ENCODE measurements around the gene TNS1.

Gene TNS1

DNA sequence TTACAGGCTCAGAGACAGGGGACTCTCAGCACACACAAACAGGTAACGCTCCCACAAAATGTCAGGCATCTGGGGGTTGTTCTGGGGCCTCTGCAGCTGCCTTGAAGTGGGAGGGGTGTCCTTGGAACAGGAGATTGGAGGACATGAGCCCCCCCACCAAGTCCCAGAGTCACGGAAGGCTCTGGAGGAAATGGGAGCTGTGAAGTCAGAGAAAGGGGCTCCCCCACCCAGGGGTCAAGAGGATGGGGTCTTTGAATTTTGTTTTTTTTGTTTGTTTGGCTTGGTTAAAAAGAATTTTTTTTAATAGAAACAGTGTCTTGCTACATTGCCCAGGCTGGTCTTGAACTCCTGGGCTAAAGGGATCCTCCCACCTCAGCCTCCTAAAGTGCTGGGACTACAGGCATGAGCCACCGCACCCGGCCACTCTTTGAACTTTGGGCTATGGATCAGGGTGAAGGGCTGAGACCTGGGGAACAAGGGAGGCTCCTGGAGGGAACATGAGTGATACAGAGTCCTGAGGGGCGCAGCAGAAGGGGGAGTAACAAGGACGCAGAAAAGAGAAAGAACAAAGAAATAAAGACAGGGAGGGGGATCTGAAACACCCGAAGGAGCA, 46.8 kb downstream of the TNS1 start:
- no peak for DNase-seq

DNA sequence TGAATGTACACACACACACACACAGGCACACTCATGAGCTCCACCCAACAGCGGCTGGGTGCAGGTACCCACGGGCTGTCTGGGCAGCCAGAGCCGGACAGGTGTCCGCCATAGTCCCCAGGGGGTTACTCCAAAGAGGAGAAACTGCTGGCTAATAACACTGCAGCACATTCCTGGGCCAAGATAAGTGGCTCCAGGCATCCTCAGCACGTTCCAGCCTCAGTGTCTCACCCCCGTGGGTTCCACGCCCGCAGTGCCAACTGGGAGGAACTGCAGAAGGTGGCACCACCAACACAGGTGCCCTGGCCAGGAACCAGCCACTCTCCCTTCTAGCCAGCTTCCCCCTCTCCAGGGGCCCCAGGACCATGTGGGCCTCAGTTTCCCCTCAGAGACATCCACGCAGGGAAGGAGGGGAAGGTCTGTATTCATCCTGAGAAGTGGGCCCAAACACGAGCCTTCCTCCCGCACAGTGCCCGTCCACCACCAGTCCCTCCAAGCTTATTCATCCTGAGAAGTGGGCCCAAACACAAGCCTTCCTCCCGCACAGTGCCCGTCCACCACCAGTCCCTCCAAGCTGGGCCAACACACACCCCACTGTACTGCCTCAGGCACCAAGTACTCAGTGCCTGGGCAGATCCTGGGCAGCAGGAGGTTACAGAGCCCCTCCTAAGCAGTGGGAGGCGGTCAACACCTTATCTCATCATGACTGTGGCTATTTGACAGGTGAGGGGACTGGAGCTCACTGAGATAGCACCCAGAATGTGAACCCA, 47.6 kb downstream of the TNS1 start:
- DNase-seq: no peak

DNA sequence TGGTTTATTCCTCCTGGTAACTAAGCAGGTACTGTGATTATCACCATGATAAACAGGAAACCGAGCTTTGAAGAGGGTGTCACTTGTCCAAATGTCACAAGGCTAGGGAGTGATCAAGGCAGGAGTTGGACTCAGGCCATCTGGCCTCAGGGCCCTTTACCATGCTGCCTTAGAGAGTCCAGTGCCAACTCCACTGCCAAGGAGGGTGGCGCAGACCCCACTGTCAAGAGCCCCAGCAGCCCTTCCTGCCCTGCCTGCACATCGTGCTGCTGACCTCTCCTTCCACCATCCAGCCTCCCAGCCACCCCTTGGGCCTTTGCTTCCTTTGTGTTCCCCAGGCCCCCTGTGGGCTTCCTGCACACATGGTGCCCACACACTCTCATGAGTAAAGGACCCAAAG, 48.3 kb downstream of the TNS1 start:
- no peak for DNase-seq

DNA sequence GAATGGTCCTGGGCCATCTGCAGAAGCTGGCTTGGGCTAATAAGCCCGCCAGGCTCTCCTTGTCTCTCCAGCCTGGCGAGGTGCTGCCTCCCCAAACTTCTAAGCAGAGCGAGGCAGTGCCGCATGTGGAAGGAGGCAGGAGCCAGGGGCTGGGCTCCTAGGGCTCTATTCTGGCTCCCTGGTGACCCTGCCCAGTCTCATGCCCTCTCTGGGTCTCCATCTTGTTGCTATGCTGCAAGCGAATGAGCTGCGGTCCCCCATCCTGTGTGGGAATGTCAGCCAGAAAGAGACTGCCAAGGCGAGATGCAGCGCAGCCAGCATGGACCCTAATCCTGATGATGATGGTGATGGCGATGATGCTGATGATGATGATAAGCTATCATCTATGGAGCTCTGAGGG, 48.7 kb downstream of the TNS1 start:
- no peak for DNase-seq

DNA sequence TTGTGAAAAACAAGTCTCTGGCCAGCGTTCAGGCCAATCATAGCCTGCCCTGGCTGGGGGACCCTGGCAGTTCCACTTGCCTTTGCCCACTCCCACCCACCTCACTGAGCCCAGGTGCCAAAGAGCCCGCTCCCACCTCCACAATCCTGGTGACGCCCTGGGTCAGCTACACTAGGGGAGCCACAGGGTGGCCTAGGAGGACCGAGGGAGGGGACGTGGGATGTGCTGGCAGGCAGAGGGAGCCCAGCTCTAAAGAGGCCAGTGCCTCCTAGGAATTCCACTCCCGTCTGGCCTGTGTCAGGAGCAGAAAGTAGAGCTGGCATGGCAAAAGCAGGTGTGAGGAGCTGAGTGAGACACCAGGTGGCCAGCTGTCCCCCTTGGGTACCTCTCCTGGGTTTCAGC, 49.3 kb downstream of the TNS1 start:
- DNase-seq: no peak

DNA sequence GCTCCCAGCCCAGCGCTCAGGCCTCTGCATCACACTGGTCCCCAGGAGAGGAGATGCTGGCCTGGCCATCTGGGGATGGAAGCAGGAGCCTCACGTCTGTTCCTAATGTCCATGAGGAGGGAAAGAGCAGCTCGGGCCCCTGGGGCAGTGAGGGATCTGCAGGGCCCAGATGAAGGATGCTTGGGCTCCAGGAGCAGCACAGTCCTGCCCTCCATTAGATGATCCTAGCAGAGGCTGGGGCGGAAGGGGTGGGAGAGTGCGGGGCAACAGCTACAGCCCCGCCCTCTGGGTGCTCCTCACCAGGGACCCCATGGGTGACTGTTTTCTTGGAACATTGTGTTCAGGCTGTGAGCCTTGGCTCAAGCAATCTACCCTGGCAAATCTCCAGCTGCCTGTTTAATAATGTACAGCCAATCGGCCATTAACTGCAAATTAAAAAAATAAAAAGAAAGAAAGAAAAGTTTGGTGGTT, 49.7 kb downstream of the TNS1 start:
- no peak for DNase-seq

DNA sequence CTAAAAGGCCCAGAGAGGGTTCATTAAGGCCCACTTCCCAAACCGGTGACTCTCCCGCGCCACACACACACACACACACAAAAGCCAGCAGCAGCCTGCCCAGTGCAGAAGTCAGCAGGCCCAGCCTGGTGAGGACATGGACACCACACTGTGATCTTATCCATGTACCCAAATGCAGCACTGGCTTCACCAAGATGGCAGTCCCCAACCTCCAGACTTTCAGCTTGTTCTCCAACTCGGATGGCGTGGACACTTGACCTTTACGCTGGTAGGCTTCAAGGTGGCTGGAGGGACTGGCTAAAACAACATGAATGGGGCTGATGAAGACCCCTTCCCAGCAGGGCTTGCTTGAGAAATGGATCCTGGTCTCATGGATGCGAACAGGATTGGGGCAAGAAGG, 50.4 kb downstream of the TNS1 start:
- DNase-seq: no peak

DNA sequence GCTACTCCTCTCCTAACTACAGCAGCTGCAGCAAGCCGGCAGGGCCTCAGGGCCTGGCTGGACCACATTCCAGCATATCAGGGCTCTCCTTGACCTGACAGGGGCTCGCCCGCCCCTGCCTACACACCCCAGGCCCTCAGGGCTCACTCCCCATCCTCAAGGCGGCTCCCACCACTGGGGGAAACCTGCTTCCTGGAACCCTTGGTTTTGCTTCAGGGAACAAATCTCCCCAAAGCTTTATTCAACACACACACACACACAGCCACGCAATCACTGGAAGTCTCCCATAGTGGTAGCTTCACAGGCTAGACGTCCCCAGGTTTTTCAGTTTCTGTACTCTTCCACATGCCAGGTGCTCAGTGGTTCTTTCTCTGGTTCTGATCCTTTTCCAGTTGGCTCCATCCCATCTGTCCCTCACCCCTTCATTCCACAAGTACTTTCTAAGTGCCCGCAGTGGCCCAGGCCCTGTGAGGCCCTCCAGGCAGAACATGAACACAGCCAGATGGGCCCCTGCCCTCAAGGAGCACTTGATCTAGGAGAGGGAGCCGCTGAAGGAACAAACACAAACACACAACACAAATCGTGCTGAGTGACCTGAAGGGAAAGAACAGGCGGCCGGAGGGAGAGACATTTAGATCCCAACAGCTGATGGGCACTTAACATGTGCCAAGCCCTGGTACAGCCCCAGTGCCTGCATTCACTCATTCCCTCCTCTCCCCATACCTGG, 51.1 kb downstream of the TNS1 start:
- no peak for DNase-seq

DNA sequence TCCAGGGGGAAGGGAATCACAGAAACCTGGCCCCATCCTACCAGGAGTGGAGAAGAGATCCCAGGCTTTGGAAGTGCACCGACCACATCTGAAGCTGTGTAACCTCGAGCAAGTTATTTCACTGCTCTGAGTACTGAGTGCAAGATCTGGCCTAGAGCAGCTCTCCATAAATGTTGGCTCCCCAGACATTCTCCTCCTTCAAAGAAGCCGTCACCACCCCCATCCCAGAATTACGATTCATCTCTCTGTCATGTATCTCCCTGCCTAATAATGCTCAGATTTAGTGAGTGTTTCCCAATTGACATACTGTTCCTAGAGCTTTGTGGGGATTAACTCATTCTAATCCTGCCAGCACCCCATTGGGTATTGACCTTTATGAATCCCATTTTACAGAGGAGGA, 51.7 kb downstream of the TNS1 start:
- no peak for DNase-seq

DNA sequence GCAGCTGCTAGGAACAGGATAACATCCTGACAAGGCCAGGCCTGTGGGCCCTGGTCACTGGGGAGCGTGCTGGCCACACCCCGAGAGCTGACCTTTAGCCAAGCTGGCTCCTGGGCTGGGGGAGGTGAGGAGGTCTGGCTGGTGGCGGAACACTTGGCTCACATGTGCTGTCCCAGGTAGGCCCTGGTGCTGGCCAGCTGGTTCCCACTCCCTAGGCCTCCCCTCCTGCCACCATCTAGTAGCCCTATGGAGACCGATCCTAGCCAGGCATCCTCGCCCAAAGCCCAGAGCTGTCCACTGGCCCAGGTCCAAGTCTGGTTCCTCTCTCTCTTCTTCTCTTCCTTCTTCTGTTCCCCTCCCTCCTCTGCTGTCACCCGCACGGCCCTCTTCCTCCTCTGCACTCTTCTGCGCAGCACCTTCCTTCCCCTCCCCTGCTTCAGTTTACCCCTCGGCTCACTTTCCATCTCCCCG, 52.4 kb downstream of the TNS1 start:
- DNase-seq: no peak

DNA sequence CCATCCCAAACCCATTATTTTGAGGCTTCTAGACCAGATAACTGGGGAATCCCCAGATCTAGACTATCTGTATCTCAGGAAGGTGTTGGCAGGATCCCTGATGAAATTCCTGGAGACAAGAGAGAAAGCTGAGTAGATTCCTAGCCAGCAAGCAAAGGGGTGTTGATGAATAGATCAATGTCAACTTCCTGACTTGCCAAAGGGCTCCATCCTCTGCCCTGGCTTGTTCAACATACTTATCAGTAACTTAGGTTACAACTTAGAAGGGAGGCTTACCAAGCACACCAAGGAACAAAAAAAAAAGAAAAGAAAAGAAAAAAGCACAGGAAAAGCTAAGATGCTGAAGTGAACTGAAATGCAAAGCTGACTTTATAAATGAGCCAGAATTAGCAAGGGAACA, 53.3 kb downstream of the TNS1 start:
- no peak for DNase-seq

DNA sequence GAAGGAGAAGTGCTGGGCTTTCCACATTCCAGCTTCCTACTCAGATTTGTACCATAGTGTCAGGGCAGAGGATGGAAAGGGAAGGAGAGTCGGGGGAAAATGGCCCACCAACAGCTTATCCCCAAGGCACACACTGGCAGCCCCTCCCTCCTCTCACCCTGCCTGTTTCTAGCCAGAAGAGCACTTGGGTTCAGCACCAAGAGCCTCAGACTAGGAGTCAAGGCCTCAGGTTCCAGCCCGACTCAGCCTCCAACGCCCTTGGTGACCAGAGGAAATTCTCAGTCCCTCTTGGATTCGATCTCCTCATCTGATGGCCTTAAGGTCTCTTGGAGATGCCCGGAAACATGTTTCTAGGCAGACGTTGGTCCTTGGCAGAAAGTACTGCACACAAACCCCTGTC, 53.9 kb downstream of the TNS1 start:
- no peak for DNase-seq

DNA sequence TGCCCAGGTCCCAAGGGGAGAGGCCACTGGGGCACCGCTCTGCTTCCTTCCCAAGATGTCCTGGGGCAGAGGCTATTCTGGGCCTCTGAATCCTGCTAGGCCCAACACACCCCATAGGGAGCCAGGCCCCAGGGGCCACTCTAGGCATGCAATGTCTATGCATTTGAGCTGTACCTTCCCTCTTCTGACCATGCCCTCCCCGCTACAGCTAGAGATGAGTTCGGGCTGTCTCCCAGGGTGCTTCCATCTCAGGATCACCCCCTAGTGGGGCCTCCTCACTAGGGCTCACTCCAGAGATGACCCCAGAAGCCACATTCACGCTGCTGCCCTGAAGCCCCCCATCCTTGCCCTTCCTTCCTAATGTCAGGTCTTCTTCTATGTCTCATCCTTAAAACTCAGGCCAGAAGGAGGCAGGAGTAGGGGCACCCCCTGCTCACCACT, 54.4 kb downstream of the TNS1 start:
- DNase-seq: no peak

DNA sequence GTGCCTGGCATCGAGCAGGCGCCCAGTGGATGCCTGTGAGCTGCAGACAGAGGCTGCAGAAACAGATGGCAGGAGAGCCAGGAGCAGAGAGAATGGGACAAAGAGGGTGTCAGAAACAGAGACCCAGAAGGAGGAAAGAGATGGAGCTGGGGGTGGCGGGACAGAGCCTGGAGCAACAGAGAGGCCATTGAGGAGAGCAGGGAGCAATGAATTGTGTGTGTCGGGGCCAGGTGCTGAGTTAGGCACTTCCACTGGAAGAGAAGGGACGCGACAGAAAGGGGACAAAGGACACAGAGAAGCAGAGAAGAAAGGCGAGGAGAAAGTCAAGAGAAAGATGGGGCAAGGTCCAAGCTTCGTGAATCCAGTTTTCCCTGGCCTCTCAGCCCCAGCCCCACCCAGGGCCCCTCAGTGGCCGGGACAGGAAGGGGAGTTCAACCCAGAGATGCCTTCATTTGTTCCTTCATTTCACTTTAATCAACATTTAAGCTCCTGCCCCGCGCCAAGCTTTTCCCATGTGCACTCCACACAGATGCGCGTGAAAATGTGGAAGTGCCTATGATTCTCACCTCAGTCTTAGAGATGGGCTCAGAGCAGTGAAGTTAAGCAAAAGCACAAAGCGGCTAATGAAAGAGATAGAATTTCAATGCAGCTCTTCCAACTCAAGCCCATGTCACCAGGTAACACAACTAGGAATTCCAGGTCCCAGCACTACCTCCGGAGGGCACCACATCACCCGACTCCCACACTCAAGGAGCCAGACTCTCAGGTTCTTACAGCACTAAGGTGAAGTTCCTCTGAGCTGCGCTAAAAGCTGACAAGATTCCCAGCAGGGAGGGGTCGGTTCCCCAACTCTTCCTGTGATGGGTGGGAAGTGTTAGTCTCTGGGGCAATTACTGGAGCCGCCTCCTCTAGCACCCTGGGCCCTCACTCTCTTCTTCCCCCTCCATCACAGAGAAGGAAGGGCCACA, 55.1 kb downstream of the TNS1 start:
- DNase-seq: no peak

DNA sequence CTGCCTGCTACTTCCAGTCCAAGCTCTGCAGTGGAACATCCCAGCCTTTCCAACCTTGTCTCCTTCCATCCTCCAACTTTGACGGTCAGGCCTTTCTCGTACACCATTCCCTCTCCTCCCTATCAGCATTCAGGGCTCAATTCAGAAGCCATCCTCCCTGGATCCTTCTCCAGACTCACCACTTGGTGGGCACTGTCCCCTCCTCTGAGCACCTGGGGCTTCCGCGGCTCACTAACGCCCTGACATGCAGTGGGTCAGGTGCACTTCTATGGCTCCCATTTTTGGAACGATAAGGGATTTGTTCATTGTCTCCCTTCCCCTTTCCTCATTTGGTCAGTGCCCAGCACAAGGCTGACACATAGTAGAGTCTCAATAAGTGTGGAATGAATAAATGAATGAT, 56.7 kb downstream of the TNS1 start:
- no peak for DNase-seq

DNA sequence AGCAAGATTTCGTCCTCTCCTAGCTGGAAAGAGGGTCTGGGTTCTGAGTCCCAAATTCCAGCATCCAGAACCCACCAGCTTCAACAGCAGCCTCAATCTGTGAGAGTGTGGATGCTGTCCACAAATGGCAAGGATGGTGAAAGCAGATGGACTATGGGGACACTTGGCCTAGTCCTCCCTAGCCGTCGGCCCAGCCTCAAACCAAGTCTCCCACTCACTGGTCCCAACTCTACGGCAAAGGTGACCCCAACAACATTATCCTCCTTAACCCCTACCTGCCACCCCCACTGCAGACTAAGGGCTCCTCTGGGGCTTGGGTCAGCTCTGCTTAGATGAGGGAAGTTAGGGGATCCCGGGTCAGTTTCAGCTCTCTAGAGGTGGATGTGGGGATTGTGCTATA, 57.3 kb downstream of the TNS1 start:
- DNase-seq: no peak

DNA sequence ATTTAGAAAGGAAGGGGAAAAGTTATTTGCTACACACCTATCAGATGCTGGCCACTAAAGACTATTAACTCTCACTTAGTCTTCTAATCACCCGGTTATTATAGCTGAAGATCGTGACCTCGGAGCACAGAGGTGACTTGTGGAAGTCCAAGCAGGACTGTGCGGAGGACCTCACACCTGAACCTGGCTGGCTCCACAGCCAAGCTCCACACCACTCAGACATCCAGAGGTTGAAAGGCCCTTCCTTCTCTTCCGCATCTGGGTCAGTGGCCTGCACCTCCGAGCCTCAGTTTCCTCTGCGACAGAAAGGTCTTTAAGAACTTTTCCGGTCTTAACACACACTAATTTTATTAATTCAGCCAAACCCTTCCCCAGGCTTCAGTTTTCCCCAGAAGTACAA, 57.9 kb downstream of the TNS1 start:
- DNase-seq: no peak

DNA sequence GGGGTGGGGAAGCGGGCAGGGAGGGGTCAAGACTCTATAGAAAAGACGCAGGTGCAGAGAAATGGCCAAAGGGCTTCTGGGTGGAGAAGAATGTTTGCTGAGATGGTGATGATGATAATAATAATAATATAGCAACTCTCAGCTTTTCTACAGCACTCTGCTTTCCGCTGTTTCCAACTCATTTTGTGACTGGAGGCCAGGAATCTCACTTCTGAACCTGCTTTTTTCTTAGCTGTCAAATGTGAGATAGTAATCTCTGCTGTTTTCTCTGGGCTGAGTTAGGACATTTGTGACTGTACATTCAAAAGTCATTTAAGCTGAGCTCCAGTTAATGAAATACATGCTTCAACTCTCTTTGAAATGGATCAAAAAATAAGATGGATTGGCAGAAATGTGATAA, 58.4 kb downstream of the TNS1 start:
- no peak for DNase-seq

DNA sequence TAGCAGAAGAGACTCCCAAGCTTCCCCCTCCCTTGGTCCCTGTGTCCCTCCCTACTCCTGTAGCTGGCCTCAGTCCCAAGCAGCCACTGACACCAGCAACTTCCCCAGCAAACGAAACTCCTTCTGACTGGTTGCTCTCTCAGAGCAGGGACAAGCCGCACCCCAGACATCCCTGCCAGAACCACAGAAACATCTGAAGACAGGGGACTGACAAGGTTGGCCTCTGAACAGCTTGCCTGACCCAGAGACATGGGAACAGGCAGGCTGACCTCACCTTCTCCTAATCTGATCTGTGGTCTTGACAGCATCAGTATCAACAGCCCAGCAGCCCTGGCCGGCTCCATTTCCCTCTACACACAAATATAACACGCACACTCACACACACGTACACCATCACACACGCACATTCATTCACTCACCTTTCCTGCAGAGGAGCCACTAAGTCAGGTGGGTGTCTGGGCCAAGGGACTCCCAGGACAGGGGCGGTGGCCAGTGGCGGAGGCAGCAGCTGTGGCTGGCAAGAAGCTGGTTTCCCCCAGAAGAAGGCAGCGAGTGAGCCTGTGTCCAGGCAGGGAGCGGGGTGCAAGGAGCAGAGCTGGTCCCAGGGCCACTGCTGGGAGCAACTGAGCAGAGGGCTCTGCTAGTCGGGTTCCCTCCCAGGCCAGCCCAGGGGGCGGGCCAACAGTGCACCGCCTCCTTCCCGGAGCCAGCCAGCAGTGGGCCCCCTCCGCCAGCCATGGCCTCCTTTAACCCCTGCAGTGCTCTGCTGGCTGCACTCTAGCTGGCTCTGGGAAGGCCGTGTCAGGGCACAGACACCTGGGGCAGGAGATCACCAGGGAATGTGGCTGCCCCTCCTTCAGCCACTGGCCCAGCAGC, 59.1 kb downstream of the TNS1 start:
- no peak for DNase-seq

DNA sequence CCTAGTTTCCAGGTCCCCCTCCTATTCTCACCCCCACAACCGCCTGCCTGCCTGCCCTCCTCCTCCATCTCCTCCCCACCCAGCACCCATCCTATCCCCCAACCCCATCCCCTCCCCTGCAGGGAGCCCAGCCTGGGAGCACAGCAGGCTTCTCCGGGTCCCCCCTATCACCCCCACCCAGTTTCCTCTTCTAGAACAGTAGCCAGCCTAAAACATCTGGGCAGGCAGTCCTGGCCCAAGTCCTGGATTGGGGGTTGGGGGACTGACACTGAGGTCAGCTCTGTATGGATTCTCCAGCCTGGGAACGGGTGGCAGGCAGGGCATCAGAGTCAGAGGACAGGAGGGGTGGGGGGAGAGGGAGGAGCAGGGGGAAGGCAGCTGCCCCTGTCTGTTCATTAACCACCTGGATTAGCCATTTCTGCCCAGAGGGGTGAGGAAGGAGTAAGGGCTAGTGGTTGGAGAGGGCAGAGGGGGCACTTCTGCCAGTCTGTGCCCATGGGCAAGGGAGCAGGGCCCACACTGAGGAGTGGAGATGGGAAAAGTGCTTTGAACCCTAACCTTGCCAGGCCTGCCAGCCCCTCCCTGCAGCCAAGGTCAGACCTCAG, 60.0 kb downstream of the TNS1 start:
- DNase-seq: no peak

Data from activated CD4-positive, alpha-beta T cell treated with anti-CD3 and anti-CD28 coated beads, Interleukin-2, amount 50 U/mL, for 16 hours (primary cell).